HT1080 (cell line): ENCODE data around the gene MAP1LC3A. TPM values are rescaled to one million over a fixed set of nuclear protein-coding genes. Genes with fewer than 3 reads are reported as not detected.
"Not testable (repeated sequence)": the region's sequence is repeated elsewhere in the genome, so short reads cannot be mapped to it uniquely, and the experiment has no call there.

ENCODE experiments used
- DNase-seq: peaks from one replicate; pipeline ENCODE4 v3.0.0-alpha.2; 2015; ENCODE audit warnings: low read depth
- polyA plus RNA-seq, 2 experiments: library from polyadenylated mRNA; depleted of rRNA; stranded (reverse); fragments of >200 nt; gene quantifications; 2 replicates each; pipeline ENCODE4 v1.2.3, GENCODE V29; 2015
- total RNA-seq: library from RNA; depleted of rRNA; stranded (reverse); fragments of >200 nt; shearing (Covaris generic); gene quantifications from 2 replicates; pipeline ENCODE4 v1.2.3, GENCODE V29; 2014; rRNA removed

MAP1LC3A gene
- total RNA-seq: not detected in 2 replicates
- polyA plus RNA-seq (2015; cell fraction: cytosol; rRNA removed): 0.85 and 0.90 TPM in 2 replicates
- polyA plus RNA-seq (2015; cell fraction: nucleus; rRNA removed): 0.74 and 2.0 TPM in 2 replicates

DNA sequence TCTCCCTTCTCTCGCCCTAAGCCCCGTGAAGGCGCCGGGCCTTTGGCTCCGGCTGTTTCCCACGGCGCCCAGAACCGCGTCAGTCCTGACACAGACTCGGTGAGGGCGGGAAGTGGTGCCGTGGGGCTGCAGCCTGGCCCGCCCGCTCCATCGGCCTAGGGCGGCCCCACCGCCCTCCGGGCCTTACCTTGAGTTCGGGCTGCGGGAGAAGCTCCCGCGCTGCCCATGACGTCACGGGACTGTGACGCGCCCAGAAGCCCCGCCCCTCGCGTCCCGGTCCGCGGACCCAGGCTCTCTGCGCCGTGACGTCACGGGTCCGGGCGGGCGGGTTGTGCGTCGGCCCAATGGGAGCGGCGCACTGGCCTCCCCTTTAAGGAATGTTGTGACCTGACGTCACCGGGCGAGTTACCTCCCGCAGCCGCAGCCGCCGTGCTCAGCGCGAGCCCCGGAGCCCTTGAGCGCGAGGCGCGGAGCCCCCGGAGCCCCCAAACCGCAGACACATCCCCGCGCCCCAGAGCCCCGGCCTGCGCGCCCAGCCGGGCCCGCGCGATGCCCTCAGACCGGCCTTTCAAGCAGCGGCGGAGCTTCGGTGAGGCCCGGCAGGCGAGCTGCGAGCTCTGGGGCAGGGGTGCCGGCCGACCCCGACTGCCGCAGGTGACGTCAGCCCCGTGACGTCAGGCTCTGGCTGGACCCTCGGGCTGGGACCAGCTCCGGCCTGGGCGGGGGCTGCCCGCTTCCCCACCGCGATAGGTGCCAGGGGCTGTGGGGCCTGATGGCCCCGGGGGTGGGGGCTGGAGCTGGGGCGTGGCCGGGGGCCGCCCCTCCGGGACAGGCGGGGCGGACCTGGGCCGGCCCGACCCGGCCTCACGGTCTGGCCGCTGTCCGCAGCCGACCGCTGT is at the start of gene MAP1LC3A:
Gene MAP1LC3A (plus strand): TSS at position 399 of the 899 bp plus-strand sequence. CDS start 151 bp downstream, at position 550.
- DNase-seq: no peak

GRCh38 chr20:34510575-34510974 is 47.9 kb upstream of the MAP1LC3A start:
- no peak for DNase-seq

DNA sequence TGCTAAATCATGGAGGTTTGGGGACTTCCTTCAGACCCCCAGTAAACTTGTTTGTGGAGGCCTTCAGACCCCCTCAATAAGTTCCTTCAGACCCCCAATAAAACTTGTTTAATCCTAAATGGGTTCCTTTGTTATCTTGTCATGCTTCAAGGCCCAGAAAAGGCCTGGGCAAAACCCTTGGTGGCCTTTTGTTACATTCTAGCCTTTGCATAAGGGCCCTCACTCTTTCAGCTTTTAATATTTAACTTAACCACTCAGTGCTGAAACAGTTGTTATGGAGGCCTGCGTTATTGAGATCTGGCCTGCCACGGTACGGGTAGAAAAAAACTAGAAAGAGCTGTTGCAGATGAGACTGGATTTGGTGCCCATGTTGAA is 46.6 kb upstream of the MAP1LC3A start:
- no peak for DNase-seq

- DNase-seq: no peak
These were observed 46.1 kb upstream of the MAP1LC3A start for GRCh38 chr20:34512266-34512954.

DNA sequence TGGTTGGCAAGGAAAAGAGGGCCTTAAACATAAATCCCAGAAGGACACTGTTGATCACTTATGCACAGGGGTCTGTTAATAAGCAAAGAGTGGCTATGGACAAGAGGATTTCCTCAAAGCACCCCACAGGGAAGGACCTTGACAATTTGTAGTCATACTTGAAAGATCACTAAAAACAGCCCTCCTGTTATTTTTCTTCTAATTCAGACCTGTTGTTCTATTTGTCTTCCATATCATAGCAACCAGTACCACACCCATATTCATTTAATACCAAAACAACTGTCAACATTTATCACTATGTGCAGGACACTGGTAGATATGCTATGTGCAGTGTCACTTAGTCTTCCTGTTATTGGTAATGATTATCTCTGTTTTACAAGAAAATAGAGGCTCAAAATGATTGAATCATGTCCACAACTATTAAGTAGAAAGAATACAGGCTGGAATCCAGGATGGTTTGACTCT is 45.5 kb upstream of the MAP1LC3A start:
- DNase-seq: no peak

- not testable (repeated sequence) for DNase-seq
These were observed 44.5 kb upstream of the MAP1LC3A start for GRCh38 chr20:34514034-34514433.

DNA sequence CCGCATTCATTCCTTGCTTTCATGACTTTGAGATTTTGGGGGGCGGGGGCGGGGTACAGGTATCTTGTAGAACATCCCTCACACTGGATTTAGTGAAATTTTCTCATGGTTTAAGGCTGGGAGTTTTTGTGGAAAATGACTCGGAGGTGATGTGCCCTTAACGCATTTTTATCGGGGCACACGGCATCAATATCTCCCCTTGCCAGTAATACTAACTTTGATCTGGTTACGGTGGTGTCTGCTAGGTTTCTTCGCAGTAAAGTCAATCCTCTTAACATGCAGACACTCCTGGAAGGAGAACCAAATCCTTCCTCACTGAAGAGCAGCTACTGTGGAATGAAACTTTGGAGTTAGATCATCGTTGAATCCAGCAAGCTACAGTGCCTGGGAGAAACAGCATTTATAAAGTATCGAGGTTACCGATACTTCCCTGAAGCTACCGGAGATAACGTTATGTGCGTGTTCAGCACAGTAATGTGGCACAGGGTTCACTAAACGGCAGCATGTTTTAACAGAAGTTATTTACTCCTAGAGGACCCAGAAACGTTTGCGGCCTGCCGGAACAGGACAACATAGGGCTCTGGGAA is 43.5 kb upstream of the MAP1LC3A start:
- no peak for DNase-seq

GRCh38 chr20:34515484-34516246 is 42.9 kb upstream of the MAP1LC3A start:
- DNase-seq: no peak

DNA sequence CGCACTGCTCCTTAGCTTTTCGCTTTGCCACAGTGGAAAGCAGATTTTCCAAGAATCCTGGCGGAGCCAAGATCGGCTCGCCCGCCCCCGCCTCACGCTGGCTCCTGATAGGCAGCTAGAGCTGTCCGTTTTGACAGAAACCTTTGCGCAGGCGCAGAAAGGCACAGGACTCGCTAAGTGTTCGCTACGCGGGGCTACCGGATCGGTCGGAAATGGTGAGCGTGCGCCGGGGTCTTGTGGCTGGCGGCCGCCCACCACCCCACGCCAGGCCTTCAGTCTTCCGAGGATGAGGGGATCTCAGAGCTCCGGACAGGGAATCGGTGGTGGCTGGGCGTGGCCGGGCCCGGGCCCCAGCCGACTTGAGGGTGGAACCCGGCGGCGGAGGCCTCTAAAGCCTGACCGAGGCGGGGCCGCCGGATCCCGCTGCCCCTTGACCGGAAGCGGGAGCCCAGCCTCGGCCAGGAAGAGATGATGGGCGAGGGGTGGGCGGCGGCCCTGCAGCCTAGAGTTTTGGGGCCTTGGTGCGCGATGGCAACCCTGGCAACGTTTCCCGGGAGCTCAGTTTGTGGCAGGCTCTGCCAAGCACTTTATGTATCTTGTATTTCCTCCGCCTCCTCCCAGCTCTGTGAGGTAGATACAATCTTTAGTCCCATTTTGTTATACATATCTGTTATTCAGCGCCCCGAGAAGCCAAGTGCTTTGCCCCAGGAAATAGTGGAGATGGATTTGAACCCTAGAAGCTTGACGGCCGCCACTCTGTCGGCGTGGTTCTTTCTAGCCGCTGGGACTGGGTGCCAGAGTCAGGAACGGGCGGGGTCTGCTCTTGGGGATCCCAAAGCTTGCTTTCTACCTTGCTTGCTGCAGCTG is 42.0 kb upstream of the MAP1LC3A start, which contains the start of gene DYNLRB1:
Gene DYNLRB1 (plus strand): TSS at position 176 of the 867 bp plus-strand sequence. CDS start 37 bp downstream, at position 213.
- peak; percentile 87 for DNase-seq

DNA sequence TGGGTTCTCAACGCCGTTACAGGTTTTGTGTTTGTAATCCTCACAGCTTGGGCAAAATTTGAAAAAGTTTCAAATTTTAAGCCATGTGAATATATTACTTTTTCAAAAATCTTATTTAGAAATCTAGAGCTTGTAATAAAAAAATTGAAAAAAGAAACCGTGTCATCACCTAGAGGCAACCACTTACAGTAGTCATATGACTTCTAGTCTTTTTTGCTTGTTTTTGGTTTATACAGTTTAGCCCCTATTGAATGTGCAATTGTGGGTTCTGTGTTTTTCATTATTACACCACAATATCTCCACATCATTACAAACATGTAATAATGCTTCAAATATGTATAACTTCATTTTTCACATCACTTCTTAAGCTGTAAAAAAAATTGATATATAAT is 41.4 kb upstream of the MAP1LC3A start:
- DNase-seq: no peak

GRCh38 chr20:34518863-34519262 is 39.7 kb upstream of the MAP1LC3A start:
- not testable (repeated sequence) for DNase-seq

DNA sequence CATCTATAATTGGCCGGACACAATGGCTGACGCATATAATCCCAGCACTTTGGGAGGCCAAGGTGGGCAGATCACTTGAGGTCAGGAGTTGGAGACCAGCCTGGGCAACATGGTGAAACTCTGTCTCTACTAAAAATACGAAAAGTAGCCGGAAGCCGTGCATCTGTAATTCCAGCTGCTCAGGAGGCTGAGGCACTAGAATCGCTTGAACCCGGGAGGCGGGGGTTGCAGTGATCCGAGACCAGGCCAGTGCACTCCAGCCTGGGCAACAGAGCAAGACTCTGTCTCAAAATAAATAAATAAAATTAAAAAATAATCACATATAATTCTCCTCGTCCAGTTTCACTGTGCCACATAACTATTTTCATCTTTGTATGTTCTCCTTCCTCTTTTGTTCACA is 38.7 kb upstream of the MAP1LC3A start:
- DNase-seq: not testable (repeated sequence)

- DNase-seq: peak; percentile 71
These were observed 35.3 kb upstream of the MAP1LC3A start for GRCh38 chr20:34522969-34523871.

- DNase-seq: no peak
These were observed 34.1 kb upstream of the MAP1LC3A start for GRCh38 chr20:34524426-34524825.

DNA sequence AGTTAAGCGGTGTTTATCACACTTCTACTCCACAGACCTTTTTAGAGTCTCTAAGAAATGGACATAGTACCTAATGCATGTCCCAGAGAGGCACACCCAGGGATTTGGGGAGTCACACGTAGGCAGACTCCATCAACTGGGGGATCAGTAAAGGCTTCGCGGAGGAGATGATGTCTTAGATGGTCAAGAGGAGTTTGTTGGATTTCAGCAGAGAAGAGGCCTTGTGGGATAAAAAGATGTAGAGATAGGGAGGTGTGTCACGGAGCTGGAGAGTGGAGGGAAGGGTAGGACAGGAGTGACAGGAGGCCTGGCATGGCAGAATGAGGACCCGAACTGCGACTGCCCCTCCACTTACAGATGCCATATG is 33.2 kb upstream of the MAP1LC3A start:
- DNase-seq: no peak

DNA sequence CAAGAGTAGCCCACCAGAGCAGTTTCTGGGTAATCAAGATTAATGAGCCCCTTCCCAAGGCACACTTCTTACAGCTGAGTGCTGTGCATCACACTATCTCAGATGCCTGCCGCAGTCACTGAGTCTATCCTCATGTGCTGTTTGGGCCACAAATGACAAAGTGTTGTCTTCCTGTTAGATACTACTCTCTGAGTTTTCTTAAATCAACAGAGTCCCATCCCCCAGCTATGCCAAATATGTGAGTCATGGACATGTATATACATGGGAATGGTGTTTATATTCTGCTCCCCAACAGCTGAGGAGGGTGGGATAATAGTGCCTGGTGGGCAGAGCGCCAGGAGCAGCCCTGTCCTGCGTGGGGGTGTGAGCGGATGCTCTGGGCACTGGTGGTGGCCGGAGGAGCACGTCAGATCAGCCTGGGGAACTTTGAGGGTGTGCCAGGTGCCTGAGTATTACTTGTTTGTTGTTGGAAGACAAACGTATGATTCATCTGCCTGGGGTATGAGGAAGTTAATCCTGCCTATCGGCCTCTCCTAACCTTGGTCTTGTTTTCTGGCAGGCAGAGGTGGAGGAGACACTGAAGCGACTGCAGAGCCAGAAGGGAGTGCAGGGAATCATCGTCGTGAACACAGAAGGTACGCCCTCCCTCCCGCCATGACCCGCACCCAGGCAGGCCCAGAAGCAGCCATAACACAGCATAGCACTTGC is 32.7 kb upstream of the MAP1LC3A start:
- DNase-seq: peak; percentile 99

- no peak for DNase-seq
These were observed 32.1 kb upstream of the MAP1LC3A start for GRCh38 chr20:34526466-34526865.

DNA sequence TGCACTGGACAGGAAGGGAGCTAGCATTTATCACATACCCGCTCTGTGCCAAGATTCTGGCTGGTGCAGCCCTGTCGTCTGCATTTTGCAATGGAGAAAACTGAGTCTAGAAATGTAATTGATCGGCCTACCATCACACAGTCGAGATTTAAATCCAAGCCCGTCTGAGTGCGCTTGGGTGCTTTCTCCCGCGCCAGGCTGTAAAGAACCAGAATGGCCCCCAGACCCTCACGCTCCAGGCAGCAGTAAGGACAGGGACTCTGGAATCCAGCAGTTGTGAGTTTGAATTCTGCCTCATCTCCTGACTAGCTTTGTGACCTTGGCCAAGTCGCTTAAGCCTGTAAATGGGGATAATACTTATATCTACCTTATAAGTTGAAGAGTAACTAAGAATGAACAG is 31.5 kb upstream of the MAP1LC3A start:
- DNase-seq: no peak
